CD4-positive, alpha-beta T cell treated with Interleukin-6 for 4 hours (primary cell): ENCODE data around the gene NR2E1.

Source experiments
- DNase-seq: peaks from one replicate; pipeline ENCODE4 v3.0.0-alpha.2; 2020; ENCODE audit warnings: mixed read lengths

The NR2E1 gene

DNA sequence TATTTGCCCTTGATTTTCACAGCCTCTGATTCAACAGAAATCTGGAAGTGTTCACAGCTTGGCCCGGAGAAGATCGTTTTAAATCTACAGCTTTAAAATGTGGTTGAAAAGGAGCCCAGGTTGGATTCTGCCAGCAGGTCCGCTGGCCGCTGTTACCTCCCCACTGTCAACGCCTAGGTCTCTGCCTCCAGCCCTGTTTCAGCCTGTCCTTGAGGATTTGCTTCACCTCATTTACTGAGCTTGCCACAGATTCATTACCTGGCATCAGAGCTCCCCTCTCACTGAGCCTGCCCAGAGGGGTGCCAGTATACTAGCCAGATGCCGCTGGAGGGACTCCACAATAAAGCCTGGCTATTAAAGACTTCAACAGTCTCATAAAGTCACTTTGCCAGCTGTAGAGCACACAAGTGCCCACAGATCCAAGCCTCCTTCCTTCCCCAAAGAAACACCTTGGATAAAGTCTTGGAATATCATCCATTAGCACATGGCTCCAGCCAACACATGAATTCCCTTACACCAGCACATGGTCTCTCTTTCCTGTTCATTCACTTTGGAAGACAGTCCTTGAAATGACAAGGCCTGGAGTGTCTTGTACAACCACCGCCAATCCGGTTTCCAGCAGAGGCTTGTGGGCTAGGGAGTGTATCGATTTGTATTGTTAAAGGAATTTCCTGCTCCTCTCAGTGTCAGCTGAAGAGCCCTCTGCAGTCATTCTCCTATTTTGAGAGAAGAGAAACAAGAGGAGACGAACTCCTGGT, 9.5 kb upstream of the NR2E1 start:
- DNase-seq: no peak

DNA sequence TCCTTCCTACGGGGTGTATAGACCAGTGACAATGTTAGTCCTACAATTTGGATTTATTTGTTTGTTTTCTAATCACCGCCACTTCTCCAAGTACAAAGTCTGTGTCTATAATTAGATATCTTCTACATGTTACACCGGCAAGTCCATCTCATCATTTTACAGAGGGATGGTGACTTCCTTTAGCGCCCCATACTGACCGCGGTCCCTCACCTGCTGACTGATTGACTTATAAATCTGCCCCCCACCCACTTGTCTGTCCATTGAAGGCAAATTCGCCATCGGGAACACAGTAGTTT, 8.9 kb upstream of the NR2E1 start:
- no peak for DNase-seq

DNA sequence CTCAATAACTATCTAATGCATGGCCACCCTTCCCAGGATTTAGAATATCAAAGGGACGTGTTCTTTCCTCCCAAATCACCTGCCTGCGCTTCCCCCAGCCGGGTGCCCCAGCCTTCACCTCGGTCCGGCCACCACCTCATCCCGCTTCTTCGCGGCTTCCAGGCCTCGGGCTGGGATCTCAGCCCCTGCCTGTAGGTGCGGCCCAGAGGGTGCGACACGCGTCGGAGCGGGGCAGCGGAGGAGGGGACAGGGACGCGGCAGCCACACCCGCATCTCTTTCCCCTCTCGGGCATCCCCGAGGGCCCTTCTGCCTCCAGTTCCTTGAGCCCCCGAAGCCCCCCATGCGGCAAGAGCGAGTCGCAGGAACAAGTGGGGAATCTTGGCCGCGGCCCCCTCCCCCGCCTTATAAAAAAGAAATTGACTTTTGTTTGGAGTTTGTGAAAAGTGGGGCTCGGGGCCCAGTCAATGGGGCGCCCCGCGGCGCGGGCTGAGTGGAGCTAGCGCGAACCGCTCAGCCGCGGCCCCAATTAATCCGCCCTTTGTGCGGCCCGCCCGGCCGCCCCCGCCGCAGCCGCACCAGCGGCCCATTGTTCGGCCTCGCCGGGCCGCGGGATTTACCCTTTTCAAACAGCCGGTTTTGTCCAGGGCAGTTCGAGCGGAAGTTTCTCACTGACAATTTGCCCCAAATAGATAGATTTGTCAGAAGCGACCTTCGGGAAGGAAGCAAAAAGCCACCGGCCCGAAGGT, 8.4 kb upstream of the NR2E1 start:
- no peak for DNase-seq

DNA sequence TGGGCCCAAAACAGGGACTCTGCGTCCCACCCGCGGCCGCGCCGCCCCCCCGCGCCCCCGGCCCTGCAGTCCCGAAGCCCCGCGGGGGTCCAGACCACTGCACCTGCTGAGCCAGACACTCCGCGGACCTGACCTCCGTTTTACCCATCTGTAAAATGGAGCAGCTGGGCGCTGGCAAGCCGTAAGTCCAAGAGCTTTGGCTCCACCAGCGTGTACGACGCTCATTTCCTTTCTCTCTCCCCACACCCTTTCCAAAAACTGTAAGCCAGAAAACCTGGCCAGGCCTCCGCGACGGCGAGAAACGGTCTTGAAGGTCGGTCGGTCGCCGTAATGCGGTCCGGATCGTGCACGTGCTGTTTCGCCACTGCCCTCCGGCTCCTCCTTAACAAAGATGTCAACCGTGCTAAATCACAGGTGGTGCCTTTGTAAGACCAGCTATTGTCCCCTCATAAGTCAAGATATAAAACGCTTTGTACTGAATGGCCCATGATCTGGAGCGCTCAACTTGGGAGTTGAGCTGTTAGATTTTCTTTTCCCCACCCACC, 7.8 kb upstream of the NR2E1 start:
- no peak for DNase-seq

DNA sequence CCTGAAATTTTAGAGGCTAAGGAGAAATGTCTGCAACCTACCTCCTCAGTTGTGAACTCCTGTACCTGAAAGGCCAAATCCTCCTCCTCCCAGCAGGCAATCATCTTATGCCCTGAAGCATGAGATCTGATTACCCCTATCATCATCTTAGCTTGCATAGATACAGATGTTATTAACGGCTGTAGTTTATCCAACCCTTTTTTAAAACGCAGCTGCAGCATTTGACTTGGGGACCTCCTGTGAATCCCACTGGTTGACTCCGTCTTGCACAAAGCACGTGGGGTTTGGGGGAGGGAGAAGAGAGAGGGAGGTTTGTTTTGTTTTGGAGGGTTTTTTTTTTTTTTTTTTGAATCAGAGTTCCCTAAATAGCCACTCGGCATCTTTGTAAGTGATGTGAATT, 5.8 kb upstream of the NR2E1 start:
- no peak for DNase-seq

DNA sequence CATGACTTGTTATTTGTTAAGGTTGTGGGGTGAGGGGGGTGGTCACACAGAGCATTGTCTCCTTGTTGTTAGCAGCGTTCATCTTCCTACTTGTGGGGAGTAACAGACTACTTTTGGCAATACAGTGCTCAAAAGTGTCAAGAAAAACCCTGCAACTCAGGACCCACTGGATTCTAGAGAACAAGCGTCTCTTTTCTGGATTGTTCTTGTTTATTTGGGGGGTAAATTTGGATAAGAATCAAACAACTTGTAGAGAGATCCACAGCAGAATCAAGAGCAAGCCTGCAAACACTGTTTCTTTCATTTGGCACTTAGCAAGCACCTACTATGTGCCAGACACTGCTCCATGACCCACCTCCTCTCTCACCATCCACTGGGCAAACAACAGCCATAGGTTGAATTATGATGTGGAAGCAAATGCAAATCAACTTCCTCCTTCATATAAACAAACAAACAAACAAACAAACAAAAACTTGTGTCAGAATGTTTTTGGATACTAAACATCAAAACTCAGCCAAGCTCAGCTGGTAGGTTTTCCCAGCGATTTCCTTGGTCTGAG, 4.0 kb upstream of the NR2E1 start:
- DNase-seq: no peak

DNA sequence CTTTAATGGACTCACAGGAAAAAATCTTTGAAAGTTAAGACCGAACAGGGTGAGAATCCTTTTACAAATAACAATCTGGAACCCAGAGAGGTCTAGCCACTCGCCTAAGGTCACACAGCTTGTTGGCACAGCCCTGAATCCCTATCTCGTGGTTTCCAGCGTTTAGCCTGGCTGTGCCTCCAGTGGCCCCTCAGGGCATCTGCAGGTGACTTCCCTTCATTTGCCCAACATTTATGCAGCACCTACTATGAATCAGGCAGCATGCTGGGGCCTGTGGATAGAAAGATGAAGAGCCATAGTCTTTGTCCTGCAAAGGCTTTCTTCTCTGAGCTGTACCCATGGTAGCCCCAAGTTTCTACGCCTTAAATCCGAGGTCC, 2.6 kb upstream of the NR2E1 start:
- no peak for DNase-seq

DNA sequence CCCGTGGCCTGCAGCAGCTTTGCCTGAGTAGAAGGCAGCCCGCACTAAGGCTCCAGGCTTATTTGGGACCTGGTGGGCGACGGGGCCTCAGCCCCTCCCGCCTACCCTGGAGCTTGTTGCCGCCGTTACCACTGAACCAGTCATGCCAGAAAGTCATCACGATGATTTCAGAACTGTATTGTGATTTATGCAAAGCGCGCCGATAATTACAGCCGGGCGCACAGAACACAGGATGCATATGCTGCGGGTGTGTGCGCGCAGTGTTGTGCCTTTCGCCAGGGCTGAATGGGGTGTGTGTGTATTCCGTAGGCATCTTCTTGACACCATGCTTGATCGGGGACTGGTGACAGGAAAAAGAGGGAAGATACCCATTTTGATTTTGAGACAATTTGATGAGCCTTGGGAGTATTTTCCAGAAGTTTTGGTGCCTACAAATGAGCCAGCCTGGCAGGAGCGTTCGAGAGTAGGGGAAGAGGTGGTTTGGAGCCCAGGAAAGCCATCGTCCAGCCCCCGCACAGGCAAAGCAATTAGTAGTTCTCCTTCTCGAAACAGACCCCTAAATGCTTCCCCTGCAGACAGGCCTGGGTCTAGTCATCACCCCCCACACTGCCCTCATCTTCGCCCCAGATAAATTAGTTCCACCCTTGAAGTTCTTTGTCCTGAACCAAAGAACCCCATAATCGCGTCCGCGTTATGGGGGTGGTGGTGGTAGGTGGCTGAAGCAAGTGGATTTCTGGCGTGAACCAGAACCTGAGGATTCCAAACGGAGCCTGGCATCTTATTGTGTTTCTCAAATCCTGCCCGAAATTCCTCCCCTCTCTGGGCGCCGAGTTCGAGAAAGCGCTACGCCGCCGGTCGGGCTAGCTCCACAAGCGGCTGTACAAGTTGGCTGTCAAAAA, 1.9 kb upstream of the NR2E1 start:
- DNase-seq: no peak

DNA sequence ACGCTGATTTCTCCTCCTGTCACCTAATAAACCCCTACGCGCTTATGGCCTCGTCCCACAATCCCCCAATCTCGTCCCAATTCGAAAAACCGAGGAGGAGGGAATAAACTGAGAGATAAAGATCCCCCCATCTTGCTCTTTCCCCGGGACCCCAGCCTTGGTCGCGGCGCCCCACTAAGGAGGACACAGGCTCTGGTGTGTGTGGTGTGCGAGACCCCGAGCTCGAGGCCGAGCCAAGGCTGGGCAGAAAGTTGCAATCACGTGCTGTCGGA, 1.3 kb upstream of the NR2E1 start:
- DNase-seq: no peak

DNA sequence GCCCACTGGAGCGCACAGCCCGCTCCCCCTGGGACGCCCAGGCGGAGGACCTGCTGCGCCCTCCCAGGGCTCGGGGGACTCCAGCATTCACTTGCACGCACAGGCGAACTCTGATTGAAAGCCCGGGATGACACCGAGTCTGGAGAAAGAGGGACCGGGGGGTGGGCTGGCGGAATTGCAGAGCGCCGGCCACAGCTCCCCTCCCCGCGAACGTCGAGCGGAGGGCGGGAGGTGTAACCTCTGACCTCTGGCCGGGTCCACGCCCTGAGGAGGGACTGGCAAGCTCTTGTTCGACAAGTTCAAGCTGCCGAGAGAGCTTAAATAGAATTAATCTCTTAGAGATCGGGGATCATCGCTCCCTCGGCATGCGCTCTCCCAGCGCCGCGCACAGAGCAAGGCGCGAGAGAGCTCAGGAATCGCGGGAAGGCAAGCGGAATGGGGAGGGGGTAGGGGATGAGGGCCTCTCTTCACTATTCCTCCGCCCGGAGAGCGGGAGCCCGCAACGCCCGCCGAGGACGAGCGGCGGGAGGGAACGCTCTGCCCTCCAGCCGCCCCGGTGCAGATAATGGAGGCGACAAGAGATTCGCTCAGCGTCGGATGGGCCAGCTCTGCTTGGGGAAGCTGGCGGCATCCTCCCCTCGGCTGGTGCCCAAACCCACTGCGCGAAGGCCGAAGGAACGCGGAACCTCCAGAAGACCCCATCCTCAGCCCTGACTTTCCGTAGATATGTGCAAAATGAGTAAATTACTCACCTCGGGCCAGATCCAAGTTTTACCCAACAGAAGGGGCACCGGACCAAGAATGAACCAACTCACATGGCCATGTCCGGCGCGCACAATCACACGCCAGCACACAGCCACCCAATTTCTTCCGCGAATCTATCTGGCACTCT, 761 bp upstream of the NR2E1 start:
- no peak for DNase-seq

DNA sequence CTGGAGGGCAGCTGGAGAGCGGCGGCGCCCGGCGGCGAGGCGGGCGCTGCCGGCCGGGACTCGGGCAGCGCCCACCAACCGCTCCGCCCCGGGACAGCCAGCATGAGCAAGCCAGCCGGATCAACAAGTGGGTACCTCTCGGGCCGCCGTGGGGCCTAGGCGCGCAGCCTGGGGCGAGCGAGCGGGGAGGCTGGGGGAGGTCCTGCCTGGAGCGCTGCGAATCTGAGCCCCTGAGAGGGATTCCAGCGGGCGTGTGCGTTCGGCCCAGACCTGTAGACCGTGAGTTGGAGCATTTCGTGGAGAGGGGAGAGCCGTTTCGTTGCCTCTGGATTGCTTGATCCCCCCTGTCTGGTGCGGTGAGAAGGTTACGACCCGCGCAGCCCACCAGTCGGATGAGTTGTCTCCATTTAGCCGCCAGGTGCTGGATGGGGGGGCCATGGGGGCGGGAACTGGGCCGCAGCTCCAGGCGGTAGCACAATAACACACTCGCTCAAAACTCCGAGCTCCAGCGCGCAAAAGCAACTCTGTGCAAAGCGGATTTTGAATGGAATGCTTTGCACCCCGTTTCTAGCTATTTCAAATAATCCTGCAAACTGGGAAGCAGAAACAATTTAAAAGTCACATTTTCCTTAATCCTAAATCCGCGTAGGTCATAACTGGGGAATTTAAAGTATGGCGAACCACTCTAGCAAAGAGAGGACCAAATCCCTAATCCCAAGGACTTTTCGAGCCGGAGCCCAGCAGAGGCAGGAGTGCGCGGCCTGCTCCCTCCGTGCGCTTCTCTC, 1.0 kb downstream of the NR2E1 start:
- no peak for DNase-seq

DNA sequence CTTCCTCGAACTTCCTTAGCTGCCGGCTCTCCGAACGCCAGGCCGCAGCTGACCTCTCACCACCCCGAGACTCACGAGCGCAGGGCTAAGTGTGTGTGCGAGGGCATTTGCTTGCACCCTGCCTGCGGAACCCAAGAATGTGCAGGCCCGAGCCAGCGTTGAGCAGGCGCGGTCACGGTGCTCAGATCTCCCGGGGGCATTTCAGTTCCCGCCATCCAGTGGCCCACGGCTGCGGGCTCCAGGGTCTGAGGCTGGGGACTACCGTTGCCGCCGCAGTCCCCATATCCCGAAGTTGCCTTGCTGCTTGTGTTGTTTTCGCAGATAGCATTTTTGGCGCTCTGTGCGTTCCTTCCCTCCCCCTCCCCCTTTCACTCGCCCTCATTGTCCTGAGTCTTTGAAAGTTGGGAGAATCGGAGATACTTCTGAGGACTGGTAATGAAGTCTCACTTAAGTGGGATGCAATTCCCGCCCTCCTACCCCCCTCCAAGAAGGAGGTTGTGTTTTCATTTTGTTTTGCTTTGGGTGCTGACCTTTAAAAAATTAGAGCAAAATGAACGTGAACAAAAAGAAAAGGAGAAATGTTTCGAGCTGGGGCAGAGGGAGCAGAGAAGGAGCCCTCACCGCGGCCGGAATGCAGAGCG, 1.7 kb downstream of the NR2E1 start:
- no peak for DNase-seq

DNA sequence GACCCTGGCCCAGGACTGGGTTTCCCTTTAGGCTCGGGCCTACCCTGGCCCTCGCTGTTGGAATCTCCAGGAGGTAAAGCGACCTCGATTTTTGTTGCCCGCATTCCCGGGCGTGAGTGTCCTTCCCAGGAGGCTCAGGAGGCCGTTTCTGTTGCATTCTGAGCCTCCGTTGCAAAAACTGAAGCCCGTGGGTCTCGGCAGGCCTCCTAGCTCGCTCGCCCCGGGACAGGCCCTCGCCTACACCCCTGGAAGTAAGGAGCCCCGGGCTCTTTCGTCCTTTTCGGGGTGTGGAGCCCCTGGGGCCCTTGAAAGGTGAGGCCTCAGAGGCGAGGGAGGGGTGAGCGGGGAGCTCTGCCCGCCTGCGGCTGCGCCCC, 2.3 kb downstream of the NR2E1 start:
- DNase-seq: no peak

DNA sequence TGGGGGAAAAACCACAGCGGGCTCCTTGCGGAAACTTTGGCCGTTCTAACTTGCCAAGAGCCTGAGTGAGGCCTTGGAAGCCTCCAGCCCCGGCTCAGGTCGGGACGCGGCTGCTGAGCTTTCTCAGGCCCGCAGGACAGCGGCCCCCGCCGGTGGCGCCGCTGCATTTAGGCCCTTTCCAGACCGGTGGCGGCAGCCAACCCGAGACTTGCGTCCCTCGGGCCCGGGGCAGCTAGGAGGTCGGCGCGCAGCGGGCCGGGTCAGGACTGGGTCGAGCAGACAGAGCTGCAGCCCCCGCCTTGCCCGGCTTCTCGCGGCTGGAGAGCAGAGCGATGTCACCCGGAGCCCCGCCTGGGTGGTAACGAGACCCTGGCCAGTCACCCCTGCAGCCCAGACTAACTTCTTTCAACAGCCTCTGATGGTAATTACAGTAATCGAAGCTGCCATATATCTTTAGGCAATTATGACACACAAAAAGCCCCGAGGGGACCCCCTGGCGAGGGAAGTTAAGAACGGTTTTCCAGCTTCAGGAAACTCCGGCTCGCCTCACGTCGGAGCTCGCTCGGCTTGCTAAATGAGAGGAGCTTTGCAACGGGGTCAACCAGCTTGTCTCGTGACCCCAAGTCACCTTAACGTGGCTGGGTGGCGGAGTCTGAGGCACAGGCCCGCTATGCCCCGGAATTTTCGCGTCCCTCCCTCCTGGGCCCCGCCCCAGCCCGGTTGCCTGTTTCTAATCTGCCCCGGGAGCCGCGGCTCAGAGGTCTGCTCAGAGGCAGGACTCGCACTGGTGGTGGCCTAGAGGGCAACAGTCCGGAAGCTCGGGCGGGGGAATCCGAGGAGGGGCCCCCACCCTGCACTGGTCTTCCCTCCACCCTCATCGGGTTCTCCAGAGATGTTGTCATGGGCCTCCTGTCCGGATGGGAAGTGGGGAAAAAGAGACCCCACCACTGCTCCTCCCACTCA, 3.0 kb downstream of the NR2E1 start:
- DNase-seq: no peak

DNA sequence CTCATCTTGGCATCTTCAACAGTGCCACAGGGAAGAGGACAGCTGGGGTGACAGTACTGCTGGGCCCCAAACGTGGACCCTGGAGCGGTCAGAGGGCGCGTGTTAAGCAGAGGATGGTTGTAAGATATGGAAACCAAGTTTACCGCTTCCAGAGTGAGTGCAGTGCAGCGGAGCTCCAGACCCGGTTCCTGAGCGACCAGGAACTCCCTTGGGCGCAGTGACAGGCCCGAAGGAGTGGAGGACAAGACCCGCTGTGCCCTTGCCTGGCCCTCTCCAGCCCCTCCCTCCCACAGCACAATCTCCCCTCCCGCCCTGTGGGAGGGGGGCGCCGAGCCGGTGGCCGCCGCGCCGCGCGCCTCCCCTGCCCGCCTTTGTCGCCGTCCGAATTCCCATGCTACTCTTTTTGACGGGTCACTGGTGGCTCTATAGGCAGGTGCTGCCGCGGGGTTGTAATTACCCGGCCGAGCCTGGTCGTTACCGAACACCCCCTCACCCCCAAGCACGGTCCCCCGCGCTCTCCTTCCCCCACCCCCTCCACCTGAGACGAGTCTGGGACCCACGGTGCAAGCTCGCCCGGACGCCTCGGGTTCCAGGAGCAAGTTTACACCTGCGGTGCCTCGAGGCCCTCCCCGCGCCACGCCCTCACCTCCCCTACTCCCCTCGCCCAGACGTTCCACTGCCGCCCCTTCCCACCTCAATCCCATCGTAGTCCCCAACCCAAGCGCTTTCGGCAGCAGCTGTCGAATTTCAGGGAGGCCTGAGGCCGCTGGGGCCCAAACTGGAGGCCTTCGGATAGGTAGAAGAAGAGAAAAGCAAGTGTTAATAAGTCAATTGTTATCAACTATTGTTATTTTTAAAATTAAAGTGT, 3.9 kb downstream of the NR2E1 start:
- no peak for DNase-seq

DNA sequence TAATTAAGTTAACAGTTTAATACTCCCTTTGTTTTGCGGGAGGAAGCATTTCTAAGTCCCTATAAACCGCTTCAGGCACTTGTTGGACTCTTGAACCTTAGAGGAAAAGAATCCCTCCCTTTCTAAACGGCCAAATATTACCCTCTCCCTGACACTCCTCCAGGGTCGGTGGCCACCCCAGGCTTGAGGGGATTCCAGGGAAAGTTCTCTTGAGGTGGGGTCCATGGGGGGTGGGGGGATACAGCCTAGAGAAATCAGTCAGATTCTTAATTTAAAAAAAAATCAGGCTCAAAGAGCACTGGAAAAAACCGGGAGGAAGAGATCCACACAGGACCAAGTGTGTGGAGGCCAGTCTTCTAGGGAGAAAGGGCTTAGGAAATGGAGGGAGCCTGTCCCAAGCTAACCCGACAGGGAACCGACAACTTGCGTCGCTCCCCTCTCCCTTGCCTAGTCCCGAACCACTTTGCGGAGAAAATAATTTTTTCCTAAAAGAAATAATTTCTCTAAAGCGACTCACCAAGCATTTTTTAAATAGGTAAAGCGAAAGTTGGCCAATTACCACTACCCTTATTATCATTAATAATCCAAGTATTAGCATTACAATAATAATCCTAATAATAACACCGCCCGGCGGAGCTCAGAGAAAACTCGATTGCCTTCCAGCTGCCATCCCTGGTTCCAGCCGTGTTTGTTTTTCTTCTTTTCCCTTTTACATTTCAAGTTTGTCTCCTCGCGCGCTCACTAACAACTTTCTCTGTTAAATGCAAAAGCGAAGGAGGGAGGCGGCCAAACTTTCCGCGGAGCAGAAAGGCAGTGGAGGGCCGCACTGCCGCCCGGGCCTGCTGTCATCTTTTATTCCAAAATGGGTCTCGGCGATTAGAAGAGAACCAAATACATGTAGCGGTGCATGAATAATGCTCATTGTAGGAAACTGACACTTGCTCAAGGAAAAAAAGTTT, 4.8 kb downstream of the NR2E1 start:
- no peak for DNase-seq

DNA sequence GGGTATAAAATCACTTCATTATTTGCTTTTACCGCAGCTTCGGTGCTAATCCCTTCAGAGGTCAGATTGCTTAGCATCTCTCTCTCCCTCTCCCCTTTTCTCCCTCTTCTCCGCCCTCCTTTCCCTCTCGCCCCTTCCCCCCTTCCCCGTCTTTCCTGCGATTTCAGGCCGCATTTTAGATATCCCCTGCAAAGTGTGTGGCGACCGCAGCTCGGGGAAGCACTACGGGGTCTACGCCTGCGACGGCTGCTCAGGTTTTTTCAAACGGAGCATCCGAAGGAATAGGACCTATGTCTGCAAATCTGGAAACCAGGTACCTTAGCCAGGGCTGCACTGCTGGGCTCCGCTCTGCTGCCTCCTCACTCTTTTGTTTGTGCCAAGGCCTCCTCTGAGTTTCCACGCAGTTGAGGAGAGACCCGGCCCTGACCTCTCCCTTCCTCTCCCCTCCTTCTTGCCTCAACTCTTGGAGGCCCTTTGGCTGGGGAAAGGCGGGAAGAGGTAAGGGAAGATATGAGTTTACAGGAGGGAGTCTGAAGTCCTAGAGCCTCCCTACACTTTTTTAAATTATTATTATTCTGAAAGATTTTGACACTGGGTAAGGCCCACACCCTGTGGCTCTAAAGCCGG, 5.6 kb downstream of the NR2E1 start:
- no peak for DNase-seq
